Islet precursor cell (in vitro differentiated cells): ENCODE measurements around the gene SMO.
"Not testable (repeated sequence)": the region's sequence is repeated elsewhere in the genome, so short reads cannot be mapped to it uniquely, and the experiment has no call there.

ENCODE experiments used
- DNase-seq: peaks from one replicate; pipeline ENCODE4 v3.0.0-alpha.2; 2018

Gene SMO

DNA sequence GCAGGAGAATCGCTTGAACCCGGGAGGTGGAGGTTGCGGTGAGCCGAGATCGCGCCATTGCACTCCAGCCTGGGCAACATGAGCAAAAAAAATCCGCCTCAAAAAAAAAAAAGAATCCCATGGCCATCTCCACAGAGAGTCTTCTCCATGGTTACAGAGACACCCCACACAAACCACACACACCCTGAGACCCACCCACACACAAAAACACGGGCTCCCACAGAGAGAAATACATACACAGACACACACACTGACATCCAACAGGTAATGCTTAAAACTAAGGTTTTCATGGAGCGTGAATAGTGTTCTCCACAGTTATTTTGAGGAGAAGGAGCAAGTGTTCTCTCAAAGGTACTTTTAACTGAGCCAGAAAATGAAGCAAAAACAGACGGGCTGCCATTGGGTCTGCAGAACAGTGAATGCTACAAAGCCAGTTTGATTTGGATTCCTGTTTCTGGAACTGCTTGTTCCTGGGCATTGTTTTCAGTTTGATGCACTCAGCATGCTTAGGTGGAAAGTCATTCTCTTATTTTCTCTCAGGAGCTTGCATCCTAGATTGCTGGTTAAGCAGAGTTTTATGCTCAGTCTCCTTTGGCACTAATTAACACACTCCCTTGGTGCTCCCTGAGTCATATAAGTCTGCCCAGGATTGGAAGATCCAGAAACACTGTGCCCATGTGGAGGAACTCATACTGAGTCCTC is 51.8 kb downstream of the SMO start:
- DNase-seq = no peak

DNA sequence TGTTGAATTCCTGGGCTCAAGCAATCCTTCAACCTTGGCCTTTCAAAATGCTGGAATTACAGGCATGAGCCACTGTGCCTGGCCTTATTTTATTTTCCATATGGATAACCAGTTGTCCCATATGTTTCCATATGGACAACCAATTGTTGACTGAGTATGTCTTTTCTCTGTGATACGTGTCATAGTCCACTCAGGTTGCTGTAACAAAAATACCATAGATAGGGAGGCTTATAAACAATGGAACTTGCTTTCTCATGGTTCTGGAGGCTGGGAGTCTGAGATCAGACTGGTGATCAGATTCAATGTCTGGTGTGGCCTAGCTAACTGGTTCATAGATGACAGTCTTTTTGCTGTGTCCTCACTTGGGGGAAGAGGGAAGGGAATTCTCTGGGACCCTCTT is 55.8 kb downstream of the SMO start:
- DNase-seq = no peak

GRCh38 chr7:129245533-129245932 is 57.1 kb downstream of the SMO start:
- no peak for DNase-seq

GRCh38 chr7:129247087-129247486 is 58.7 kb downstream of the SMO start:
- DNase-seq = no peak

DNA sequence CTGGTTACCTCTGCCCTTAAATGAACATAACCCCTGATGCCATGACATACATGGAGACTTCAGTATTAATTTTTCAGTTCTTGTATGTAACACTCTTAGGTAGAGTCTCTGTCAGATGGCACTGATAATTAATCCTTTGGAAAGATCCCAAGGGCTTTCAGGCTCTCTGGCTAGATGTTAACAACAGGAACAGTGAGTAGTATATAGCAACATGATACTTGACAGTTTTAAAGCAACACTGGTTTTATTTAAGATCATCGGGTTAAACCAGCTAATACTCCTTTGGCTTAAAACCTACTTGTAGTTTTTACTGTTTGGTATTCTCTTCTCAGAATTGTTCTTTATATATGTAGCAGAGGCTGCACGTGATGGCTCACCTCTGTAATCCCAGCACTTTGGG is 63.7 kb downstream of the SMO start:
- DNase-seq = no peak

DNA sequence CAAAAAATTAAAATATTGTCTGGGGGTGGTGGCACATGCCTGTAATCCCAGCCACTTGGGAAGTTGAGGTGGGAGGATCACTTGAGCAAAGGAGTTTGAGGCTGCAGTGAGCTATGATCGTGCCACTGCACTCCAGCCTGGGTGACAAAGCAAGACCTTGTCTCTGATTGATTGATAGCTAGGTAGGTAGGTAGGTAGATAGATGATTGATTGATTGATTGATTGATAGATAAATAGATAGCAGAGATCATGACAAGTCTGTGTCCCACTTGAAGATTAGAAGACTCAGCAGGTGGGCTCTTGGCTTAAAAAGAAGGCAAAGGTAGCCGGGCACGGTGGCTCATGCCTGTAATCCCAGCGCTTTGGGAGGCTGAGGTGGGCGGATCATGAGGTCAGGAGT is 64.2 kb downstream of the SMO start:
- DNase-seq = not testable (repeated sequence)

DNA sequence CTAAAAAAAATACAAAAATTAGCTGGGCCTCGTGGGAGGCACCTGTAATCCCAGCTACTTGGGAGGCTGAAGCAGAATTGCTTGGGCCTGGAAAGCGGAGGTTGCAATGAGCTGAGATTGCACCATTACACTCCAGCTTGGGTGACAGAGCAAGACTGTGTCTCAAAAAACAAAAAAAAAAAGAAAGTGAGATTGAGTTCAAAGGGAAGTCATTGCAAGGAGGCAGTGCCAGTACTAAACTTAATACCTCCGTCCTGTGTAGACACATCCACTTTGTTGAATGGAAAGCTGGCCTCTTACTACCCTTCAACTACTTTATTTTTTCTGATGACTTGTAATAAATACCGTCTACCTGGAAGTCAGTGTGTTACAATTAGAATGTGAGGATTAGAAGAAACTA is 67.4 kb downstream of the SMO start:
- DNase-seq = no peak

GRCh38 chr7:129256221-129256620 is 67.8 kb downstream of the SMO start:
- DNase-seq = no peak

GRCh38 chr7:129257168-129257567 is 68.7 kb downstream of the SMO start:
- DNase-seq = no peak

DNA sequence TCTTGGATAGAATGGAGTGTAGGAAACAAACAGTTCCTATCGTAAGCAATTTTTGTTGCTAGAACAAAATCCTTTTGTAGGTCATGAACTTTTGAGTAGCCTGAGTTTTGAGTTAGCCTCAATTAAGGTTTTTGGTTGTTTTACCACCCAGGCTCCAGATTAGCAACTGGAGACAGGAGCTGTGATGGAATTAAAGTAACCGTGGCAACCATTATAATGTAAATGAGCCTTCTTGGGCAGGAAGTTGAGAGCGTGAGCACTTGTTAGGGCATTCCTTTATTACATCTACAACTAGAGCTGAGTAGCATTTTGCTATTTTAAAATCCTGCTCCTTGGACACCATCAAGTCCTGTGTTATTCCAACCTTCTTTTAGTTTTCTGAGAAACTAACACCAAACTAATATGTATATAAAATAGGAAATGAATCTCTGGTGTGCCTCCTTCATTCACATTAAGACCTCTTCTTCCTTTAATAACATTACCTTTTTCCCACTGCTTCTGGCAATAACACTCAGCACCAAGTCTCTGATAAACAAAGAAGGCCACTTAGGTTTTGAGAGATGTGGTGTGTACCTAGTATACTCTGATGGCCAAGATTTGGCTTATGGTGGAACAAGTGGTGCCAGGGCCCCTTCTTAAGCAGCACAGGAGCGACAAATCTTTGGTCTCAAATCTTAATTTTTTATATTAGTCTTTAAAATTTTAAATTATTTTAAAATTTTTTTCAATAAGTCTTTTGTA is 70.4 kb downstream of the SMO start:
- no peak for DNase-seq

- DNase-seq = peak; percentile 67
Measured at GRCh38 chr7:129262324-129262723, 73.9 kb downstream of the SMO start.
